HL-60 (cell line): ENCODE results near the gene RERE.

Experiments
- DNase-seq, 2 experiments: peaks; one replicate each; pipeline ENCODE4 v3.0.0-alpha.2; 2010 to 2020; ENCODE audit warnings: low read depth in 1 of 2, low spot score in 1 of 2
- H3K27ac ChIP-seq: fragments of 250-450 bp; sonication (Bioruptor Pico); replicated peaks from 2 replicates; pipeline ENCODE4 v1.5.1; 2020; ENCODE audit warnings: mild to moderate bottlenecking, moderate library complexity
- H3K27me3 ChIP-seq: fragments of 250-450 bp; sonication (Bioruptor Pico); 2 replicates; pipeline ENCODE4 v1.5.1; 2021; ENCODE audit warnings: mild to moderate bottlenecking, moderate library complexity; ENCODE audit not compliant: insufficient read depth, poor library complexity, severe bottlenecking
- H3K4me3 ChIP-seq: replicated peaks from 2 replicates; pipeline ENCODE4 v1.5.1; 2011; ENCODE audit warnings: mild to moderate bottlenecking, control low read depth, low read length; ENCODE audit not compliant: insufficient read depth
- CTCF ChIP-seq: IDR thresholded peaks from one replicate; pipeline ENCODE4 v1.5.1; 2011; ENCODE audit warnings: low read length, control low read depth, inconsistent platforms; ENCODE audit not compliant: insufficient read depth
- GABPA ChIP-seq: IDR thresholded peaks from 2 replicates; pipeline ENCODE4 v1.6.1; 2012; ENCODE audit warnings: low read depth
- POLR2AphosphoS5 ChIP-seq: IDR thresholded peaks from 2 replicates; pipeline ENCODE4 v1.6.1; 2012; ENCODE audit warnings: low read depth
- SPI1 ChIP-seq: IDR thresholded peaks from 2 replicates; pipeline ENCODE4 v1.6.1; 2012; ENCODE audit warnings: low read depth, mild to moderate bottlenecking, borderline replicate concordance
- TF ChIP-seq, protein P1 (sequence below): IDR thresholded peaks from 2 replicates; pipeline ENCODE4 v1.6.1; 2012; ENCODE audit warnings: low read depth; ENCODE audit not compliant: insufficient replicate concordance

Gene RERE

GRCh38 chr1:8751984-8752383, 65.5 kb downstream of the RERE start:
- no peak for DNase-seq
- no peaks in the 10 kb centered on the region for H3K27me3 ChIP-seq
- TF ChIP-seq GABPA (no peak), POLR2AphosphoS5 (no peak), SPI1 (no peak), CTCF (no peak)
- TF ChIP-seq, protein P1, sequence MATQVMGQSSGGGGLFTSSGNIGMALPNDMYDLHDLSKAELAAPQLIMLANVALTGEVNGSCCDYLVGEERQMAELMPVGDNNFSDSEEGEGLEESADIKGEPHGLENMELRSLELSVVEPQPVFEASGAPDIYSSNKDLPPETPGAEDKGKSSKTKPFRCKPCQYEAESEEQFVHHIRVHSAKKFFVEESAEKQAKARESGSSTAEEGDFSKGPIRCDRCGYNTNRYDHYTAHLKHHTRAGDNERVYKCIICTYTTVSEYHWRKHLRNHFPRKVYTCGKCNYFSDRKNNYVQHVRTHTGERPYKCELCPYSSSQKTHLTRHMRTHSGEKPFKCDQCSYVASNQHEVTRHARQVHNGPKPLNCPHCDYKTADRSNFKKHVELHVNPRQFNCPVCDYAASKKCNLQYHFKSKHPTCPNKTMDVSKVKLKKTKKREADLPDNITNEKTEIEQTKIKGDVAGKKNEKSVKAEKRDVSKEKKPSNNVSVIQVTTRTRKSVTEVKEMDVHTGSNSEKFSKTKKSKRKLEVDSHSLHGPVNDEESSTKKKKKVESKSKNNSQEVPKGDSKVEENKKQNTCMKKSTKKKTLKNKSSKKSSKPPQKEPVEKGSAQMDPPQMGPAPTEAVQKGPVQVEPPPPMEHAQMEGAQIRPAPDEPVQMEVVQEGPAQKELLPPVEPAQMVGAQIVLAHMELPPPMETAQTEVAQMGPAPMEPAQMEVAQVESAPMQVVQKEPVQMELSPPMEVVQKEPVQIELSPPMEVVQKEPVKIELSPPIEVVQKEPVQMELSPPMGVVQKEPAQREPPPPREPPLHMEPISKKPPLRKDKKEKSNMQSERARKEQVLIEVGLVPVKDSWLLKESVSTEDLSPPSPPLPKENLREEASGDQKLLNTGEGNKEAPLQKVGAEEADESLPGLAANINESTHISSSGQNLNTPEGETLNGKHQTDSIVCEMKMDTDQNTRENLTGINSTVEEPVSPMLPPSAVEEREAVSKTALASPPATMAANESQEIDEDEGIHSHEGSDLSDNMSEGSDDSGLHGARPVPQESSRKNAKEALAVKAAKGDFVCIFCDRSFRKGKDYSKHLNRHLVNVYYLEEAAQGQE, result no peak

DNA sequence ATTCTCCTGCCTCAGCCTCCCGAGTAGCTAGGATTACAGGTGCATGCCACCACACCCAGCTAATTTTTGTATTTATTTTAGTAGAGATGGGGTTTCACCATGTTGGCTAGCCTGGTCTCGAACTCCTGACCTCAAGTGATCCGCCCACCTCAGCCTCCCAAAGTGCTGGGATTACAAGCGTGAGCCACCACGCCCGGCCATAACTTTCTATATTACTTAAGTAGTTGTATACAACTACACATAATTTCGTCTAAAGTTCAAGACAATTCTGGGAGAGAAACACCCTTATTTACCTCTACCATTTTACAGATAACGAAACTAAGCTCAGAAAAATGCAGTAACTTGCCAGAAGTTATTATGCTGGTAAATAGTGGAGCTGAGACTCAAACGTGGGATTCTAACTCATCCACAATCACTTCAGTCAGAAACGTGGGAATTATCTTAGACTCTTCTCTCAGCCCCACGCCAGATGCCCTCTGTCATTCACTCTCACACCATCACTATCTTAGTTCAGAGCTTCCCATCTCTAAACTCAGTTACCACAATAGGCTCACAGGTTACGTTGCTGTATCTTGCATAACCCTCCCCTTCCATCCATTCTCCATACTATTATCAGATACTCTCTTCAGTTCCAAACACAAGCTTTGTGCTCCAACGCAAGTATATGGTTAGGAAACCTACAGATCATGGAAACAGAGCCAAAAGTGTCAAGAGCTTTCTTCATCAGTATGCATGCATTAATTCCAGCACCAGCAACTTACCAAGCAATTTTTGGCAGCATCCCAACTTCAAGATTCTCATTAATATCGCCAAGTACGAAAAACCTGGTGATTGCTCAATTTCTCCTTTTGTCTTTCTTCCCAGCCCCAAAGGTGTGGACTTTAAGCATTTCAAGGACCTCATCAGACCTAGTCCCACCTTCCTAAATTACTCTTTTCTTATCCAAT, 69.3 kb downstream of the RERE start:
- TF ChIP-seq GABPA (no peak), SPI1 (no peak), CTCF (no peak), POLR2AphosphoS5 (no peak)
- TF ChIP-seq, protein P1, result no peak
- no peak overlapping the region for H3K27ac ChIP-seq
- DNase-seq, result no peak
- no peak overlapping the region for H3K4me3 ChIP-seq
- H3K27me3 ChIP-seq, result no peaks in the 10 kb centered on the region

More at GRCh38 chr1:8751984-8752383, 65.5 kb downstream of the RERE start:
- Histone ChIP-seq H3K27ac (no peak overlapping the region), H3K4me3 (no peak overlapping the region)

DNA sequence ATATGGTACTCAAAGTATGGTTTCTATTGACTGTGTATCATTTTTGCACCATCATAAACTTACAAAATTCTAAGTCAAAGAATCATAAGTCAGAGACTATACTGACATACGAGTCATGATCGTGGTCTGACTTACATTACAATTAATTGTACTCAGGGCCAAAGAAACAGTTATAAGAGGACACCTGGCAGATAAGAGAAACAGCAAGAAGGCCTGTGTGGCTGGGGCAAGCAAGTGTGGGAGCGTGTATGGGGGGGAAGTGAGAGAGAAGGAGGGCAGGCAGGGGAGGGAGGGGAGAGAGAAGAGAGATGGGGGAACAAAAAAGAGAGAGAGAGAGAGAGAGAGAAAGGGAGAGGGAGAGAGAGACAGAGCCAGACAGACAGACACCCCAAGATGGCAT, 70.9 kb downstream of the RERE start:
- no peaks in the 10 kb centered on the region for H3K27me3 ChIP-seq
- TF ChIP-seq SPI1, result no peak
- no peak for TF ChIP-seq POLR2AphosphoS5
- no peak for TF ChIP-seq CTCF
- no peak for TF ChIP-seq GABPA
- TF ChIP-seq, protein P1, result no peak
- H3K27ac ChIP-seq, result no peak overlapping the region
- no peak for DNase-seq
- H3K4me3 ChIP-seq, result no peak overlapping the region
